Fibroblast of pulmonary artery (primary cell): ENCODE data around the gene BECN2.
A peak's percentile ranks its signal among the peaks of the same experiment; 100 is the strongest.

Source experiments
- DNase-seq: peaks from one replicate; pipeline ENCODE4 v3.0.0-alpha.2; 2010; ENCODE audit warnings: low read depth
- H3K4me3 ChIP-seq: replicated peaks from 2 replicates; pipeline ENCODE4 v1.5.1; 2011; ENCODE audit warnings: low read depth, mild to moderate bottlenecking, control low read depth, low read length, moderate library complexity
- CTCF ChIP-seq: IDR thresholded peaks from 2 replicates; pipeline ENCODE4 v1.5.1; 2011; ENCODE audit warnings: mild to moderate bottlenecking, control low read depth, low read length, inconsistent platforms; ENCODE audit errors: missing control alignments

The BECN2 gene

GRCh38 chr1:241947354-241947753 is 10.2 kb upstream of the BECN2 start:
- no peak for DNase-seq
- TF ChIP-seq CTCF: no peak
- no peak overlapping the region for H3K4me3 ChIP-seq

- TF ChIP-seq CTCF: no peak
- no peak overlapping the region for H3K4me3 ChIP-seq
- DNase-seq: no peak
Measured at GRCh38 chr1:241950390-241950789, 7.2 kb upstream of the BECN2 start.

- no peak overlapping the region for H3K4me3 ChIP-seq
- no peak for TF ChIP-seq CTCF
- no peak for DNase-seq
Measured at GRCh38 chr1:241962153-241962552, 4.6 kb downstream of the BECN2 start.

- no peak for DNase-seq
- no peak overlapping the region for H3K4me3 ChIP-seq
- TF ChIP-seq CTCF: no peak
Measured at GRCh38 chr1:241963722-241964121, 6.2 kb downstream of the BECN2 start.

- TF ChIP-seq CTCF: no peak
- DNase-seq: peak; percentile 11
- no peak overlapping the region for H3K4me3 ChIP-seq
Measured at GRCh38 chr1:241964550-241965282, 7.1 kb downstream of the BECN2 start.

GRCh38 chr1:241968611-241969010 is 11.0 kb downstream of the BECN2 start:
- no peak for DNase-seq
- no peak for TF ChIP-seq CTCF
- H3K4me3 ChIP-seq: no peak overlapping the region

- no peak overlapping the region for H3K4me3 ChIP-seq
- DNase-seq: peak; percentile 3
- no peak for TF ChIP-seq CTCF
Measured at GRCh38 chr1:241972703-241973369, 15.3 kb downstream of the BECN2 start.
